ENCODE results near the gene GFAP.

Gene GFAP

DNA sequence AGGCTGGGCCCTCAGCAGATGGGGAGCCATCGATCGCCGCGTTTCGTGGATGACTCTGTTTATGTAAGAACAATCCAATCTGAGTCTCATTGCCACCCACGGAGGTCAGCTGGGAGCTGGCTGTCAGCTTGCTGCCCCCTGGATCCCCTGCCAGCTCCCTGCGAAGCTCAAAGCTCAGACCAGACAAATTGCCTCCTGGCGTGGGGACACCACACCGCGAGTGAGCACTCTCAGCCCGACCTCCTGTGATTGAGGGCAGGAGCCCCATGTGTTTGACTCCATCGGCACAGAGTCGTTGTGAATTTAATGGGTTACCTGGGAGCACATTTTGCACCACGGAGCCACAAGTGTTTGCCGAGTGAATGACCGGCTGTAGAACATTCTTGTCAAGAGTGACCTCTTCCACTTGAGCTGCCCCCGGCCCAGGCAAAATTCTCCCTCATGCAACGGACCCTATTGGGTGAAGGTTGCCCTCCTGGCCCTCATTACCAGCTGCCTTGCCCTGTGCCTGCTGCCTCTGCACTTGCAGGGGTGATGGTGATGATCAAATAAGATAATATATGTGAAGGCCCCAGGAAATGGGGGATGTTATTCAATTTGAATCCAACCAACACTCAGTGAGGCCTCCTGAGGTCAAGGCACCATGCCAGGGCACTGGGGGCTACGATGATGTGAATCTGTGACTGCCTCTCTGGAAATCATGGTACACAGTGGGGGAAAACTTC is 7.6 kb upstream of the GFAP start:
- TF ChIP-seq CTCF (conservative IDR thresholded peaks at IDR 0.05) = no peak
- no peak overlapping the region; the same call in 1 of the 2 replicates for H3K27ac ChIP-seq

GRCh38 chr17:44922136-44922535 is 6.8 kb upstream of the GFAP start:
- no peak for TF ChIP-seq CTCF (conservative IDR thresholded peaks at IDR 0.05)

GRCh38 chr17:44921122-44921882 is 6.0 kb upstream of the GFAP start:
- H3K27ac ChIP-seq = no peak overlapping the region
- no peak for TF ChIP-seq CTCF (conservative IDR thresholded peaks at IDR 0.05)

More at GRCh38 chr17:44922136-44922535, 6.8 kb upstream of the GFAP start:
- H3K27ac ChIP-seq = no peak overlapping the region

DNA sequence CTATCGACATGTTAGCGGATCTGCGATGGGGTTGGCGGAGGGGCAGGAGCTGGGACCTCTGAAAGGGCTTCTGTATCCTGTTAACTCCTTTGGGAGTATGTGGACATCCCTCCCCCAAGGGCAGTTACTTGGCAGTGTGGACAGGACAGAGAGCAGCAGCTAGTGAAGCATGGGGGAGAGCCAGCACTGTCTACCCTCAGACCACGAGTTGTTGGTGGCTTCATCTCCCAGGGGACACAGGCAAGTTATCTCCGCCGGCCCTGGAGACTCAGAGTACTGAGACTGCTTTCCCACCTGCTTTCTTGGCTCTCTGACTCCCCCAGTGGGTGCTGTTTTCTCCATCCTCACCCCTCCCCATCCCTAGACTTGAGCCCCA is 5.3 kb upstream of the GFAP start:
- no peak overlapping the region for H3K27ac ChIP-seq
- TF ChIP-seq CTCF (conservative IDR thresholded peaks at IDR 0.05) = no peak

DNA sequence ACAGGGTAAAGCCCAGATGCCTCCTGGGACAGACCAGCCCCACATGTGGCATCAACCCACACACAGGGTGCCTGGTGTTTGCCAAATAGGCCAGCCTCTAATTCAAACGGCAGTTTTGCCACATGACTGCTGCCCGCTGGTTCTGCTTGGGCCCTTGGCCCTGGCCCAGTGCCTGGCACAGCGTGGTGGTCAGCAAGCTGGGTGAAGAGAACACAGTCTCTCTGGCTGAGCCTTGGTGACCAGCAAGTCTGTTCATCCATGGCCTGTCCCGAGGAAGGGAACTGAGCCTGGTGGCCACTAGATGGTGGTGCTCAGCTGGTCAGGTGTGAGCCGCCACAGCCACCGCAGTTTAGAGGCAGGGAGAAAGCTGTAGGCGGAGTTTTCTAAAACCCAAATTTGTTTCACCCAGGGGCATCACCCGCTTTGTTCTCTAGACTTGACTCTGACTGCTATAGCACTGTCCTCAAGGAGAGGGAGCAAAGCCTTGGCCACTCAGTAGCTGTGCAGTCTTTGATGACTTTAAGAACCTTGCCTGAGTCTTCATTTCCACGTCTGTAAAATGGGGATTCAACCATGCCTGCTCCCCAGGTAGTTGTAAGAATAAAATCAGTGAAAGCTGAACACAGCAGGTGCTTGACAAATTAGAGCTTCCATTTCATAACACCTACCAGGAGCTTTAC is 4.7 kb upstream of the GFAP start:
- TF ChIP-seq CTCF (conservative IDR thresholded peaks at IDR 0.05) = peak; percentile 97
- H3K27ac ChIP-seq = no peak overlapping the region

- TF ChIP-seq CTCF (conservative IDR thresholded peaks at IDR 0.05) = no peak
- H3K27ac ChIP-seq = no peak overlapping the region
These were observed 4.1 kb upstream of the GFAP start for GRCh38 chr17:44919411-44919810.

DNA sequence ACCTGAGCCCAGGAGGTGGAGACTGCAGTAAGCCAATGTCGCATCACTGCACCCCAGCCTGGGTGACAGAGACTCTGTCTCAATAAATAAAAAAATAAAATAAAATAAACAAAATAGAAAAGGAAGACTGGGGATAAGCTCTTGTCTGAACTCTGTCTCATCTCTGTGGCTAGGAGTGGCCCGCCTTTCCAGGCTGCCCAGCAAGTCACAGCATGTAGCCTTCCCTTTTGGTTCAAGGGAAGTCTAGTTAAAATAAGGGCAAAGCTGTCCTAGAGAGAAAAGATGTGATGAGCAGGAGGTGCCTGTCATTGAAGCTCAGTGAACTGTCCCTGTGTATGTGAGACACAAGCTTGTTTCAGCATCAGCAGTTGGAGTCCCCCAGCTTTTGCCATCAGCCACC is 2.7 kb upstream of the GFAP start:
- no peak overlapping the region for H3K27ac ChIP-seq
- TF ChIP-seq CTCF (conservative IDR thresholded peaks at IDR 0.05) = no peak
